ENCODE data around the gene SKAP2.

GRCh38 chr7:26624431-26624830, 240.0 kb downstream of the SKAP2 start:
- TF ChIP-seq POLR2A (IDR thresholded peaks at IDR 0.05; ENCODE audit: low read depth, low read length), result no peak
- TF ChIP-seq POLR2AphosphoS5 (IDR thresholded peaks at IDR 0.05; ENCODE audit: low read depth, low read length), result no peak
- no peak for TF ChIP-seq TAF1 (IDR thresholded peaks at IDR 0.05; ENCODE audit: borderline replicate concordance, low read depth, low read length)
